Activated T-cell treated with anti-CD3 and anti-CD28 coated beads for 1 hour (primary cell): Measurements from ENCODE around the gene SLC26A11.
"Not testable (repeated sequence)": the region's sequence is repeated elsewhere in the genome, so short reads cannot be mapped to it uniquely, and the experiment has no call there.

ENCODE experiments used
- DNase-seq: peaks from one replicate; pipeline ENCODE4 v3.0.0-alpha.2; 2020; ENCODE audit warnings: low read depth

The SLC26A11 gene

GRCh38 chr17:80262291-80262690 is 42.1 kb downstream of the SLC26A11 start:
- DNase-seq = no peak

GRCh38 chr17:80262775-80263244 is 42.6 kb downstream of the SLC26A11 start:
- no peak for DNase-seq

GRCh38 chr17:80263253-80264204 is 43.3 kb downstream of the SLC26A11 start:
- DNase-seq = peak; percentile 73

- peak; percentile 47 for DNase-seq
These were observed 44.2 kb downstream of the SLC26A11 start for GRCh38 chr17:80264205-80265075.

DNA sequence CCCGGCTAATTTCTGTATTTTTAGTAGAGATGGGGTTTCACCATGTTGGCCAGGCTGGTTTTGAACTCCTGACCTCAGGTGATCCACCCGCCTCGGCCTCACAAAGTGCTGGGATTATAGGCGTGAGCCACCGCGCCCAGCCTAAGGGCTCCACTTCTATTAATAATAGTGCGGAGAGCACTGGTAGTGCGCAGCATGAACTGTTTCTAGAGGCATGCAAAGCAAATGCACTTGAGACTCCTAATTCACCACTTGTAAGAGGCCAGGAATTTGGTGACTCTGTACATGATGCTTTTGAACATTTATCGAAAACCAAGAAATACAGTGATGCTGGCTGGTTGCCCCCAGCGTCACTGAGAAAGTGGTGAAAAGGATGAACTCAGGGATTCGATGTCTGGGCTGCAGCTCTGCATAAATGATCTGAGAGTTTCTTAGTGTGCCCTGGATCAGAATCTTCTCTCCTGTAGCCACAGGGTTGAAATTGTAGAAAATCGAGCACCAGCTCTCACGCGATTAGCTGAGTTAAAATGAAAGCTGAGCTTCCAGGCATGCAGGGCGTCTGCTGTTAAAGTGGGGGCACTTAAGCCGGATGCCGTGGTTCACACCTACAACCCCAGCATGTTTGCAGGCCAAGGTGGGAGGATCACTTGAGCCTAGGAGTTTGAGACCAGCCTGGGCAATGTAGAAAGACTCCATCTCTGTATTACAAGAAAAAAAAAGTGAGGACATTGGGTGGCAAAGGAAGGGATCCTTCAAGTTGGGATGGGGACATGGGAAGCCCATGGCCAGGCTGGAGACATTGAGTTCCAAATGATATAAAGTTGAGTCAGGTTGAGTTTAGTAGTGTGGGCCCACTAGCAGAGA is 45.2 kb downstream of the SLC26A11 start:
- DNase-seq = peak; percentile 30

DNA sequence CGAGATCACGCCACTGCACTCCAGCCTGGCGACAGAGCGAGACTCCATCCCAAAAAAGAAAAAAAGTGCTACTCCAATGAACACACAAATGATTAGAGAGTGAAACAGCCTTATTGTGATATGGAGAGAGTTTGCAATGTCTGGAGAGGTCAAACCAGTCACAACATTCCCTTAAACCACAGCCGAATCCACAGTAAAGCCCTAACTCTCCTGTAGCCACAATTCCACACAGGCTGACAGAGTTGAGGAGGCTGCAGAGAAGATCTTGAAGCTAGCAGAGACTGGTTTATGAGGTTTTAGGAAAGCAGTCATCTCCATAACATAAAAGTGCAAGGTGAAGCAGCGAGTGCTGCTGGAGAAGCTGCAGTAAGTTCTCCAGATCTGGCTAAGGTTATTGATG is 47.2 kb downstream of the SLC26A11 start:
- DNase-seq = no peak

DNA sequence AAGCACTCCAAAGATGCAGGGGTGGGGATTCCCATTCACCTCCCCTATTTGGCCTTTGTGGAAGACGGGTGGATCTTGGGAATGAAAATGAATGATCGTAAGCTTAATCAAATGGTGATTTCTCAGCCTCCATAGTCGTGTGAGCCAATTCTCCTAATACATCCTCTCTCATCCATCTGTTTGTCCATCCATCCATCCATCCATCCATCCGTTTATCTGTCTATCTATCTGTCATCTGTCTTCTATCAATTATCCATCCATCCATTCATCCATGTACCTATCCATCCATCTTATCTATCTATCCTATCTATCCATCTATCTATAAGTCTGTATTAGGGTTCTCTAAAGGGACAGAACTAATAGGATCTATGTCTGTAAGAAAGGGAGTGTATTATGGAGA is 48.2 kb downstream of the SLC26A11 start:
- DNase-seq = no peak

DNA sequence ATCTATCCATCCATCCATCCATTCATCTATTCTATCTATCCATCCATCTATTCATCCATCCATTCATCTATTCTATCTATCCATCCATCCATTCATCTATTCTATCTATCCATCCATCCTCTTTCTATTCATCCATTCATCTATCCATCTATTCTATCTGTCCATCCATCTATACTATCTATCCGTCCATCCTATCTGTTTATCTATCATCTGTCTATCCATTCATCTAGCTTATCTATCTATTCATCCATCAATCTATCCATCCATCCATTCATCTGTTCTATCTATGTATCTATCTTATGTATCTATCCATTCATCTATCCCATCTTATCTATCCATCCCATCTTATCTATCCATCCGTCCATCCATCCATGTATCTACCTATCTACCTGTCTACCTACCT is 49.2 kb downstream of the SLC26A11 start:
- DNase-seq = no peak

DNA sequence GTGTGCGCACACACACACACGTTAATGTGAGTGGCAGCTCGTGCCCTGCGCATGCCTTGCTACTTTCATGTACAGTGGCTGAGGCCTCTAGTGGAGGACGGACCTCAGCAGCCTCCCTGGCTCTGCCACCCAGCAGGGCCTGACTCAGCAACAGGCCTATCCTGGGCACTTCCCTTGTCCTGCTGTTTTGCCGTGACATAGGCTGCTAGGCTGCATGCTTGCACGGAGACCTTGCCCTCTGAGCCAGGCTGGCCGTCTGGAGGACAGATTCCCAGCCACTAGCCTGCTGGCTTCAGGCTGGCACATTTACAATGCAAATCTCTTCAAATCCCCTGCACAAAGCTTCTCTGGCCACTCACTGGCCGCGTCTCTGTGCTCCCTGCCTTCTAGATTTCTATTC is 49.9 kb downstream of the SLC26A11 start:
- no peak for DNase-seq

DNA sequence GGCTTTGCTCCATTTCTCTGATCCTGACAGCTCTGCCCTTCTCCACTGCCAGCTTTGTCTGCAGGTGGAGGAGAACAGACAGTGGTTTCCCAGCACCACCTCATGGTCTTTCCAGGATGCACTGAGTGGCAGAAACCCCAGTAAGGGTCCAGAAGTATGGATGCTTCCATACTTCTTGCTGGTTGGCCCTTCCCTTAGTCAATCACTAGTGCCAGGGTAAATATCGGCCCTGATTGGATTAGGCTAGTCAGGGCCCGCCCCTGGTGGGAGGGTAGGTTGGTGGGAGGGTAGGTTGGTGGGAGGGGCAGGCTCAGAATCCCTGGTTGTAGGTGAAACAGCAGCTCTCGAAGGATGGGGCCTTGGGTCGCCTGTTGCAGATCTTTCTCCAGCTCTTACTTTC is 50.6 kb downstream of the SLC26A11 start:
- DNase-seq = no peak

GRCh38 chr17:80272366-80272765 is 52.1 kb downstream of the SLC26A11 start:
- DNase-seq = no peak

GRCh38 chr17:80274331-80274730 is 54.1 kb downstream of the SLC26A11 start:
- no peak for DNase-seq

DNA sequence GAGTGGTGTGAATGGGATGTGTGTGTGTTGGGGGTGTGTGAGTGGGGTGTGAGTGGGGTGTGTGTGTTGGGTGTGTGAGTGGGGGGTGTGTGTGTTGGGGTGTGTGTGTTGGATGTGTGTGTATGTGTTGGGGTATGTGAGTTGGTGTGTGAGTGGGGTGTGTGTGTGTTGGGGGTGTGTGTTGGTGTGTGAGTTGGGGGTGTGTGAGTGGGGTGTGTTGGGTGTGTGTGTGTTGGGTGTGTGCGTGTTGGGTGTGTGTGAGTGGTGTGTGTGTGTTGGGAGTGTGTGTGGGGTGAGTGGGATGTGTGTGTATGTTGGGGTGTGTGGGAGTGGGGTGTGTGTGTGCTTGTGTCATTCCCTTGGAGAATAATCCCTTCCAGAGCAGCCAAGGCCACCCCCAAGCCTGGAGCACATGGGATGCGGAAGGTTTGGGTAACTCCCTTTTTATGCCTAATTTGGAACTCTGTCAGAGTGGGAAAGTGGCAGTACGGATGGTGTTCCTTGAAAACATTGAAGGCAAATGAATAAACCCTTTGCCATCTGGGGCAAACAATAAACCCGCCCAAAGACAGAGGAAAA is 54.7 kb downstream of the SLC26A11 start:
- no peak for DNase-seq

GRCh38 chr17:80275857-80276256 is 55.6 kb downstream of the SLC26A11 start:
- not testable (repeated sequence) for DNase-seq

DNA sequence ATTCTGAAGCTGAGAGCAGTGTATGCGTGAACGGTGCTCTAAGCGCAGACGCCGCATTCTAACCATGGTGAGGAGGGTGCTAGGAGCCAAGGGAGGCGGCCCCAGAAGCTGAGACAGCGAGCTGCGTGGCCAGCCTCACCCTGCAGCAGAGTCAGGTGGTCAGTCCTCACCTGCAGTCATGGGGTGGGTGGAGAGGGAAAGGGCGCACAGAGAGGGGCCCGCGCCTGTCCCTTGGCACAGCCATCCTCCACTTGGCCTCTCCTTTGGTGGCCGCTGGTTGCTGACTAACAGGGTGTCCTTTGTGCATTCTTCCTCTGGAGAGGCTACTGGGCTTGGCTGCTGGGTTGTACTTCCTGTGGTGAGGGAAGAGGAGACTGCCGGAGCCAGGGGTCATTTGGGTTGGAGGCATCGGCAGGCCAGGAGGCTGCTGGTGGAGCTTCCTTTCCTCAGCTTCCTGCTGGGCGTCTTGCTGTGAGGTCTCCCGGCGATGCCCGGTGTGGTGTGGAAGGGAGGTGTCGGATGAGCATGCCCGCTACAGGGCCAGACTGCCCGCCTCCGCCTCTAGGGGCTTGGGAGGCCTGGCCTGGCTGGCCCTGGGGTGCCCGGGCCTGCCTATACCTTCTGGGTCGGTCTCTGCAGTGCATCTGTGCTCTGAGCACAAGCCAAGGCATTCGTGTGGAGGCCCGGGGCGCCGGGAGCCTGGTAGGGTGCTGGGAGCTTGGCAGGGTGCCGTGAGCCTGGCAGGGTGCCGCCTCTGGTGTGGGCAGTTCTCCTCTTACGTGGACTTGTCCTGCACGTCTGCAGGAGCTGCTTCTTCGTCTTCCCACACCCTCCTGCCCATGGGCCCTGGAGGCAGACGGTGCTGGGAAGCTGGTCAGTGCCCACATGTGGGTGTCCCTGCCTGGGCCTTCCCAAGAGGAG is 57.8 kb downstream of the SLC26A11 start:
- DNase-seq = no peak

DNA sequence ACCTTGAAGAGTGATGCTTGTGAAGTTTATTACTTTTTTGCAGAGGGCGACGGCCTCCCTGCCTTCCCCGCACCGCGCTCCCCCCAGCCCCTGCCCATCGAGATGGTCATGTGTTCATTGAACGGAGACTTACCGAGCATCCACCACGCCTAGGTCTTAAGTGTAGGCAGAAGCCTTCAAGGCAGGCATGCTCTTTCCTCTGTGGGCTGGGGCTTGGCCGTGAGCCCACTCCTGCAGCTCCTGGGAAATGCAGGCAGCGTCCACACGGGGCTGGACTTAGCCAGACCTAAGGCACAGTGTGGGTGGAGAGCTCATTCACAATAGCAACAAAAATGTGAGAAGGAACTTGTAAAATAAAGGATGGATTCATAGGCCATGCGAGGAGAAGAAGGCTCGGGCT is 59.7 kb downstream of the SLC26A11 start:
- no peak for DNase-seq

DNA sequence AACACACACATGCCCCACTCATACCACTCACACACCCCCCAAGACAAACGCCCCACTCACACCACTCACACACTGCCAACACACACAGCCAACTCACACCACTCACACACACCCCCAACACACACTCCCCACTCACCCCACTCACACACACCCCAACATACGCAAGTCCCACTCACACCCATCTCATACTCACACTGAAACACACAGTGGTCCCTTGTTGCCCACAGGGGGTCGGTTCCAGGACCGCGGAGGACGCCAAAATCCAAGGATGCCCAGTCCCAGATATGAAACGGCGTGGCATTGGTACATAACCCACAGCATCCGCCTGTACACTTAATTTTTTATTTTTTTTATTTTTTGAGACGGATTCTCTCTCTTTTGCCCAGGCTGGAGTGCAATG is 61.3 kb downstream of the SLC26A11 start:
- no peak for DNase-seq

DNA sequence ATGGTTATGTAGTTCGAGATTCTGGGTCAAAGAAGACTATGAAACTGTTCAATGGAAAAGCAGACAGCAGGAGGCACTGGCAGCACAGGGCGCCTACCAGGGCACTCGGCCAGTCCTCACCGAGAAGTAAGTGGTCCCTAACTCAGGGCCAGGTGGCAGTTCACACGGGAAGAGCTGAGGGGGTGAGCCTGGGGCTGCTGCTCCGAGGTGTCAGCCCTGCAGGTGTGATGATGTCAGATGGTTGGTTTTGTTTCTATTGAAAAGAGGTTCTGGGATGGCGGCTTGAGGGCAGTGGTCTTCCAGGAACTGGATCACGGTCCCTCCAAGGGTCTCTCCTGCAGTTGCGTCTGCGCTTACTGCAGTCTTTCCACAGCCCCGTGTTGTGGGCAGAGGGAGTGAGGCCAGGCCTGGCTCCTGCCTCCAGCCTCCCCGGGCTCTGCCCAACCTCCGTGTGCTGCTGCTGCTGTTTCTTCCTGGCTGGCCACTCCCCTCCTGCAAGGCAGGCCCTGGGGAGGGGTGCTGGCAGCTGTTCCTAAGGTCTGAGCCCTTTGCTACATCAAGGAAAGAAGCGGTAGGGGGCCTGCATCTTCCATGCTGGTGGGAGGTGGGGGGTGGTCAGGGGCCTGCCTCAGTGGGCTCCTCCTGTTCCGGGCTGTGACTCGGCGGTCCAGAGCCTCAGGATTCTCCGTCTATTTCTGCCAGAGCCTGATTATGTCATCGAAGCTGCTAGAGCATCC is 63.1 kb downstream of the SLC26A11 start:
- no peak for DNase-seq

DNA sequence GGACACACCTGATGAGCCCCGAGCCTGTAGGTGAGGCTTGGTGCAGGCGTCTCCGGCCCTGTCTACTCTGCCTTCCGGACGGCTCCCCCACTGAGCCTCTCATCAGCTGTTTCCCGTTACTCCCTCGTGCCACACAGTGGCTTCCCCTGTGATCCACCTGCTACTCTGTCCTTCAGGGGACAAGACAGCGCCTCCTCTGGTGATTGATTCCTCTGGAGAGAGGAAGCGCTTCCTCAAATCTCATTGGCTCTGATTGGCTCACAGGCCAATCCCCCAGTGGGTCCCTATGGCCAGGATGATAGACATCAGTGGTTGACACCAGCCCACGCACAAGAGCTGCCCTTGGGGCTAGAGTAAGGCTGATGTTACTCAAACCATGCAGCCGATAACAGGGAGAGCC is 64.4 kb downstream of the SLC26A11 start:
- no peak for DNase-seq
